Lung (tissue), 12 donors: Measurements from ENCODE around the gene SWI5. TPM values are rescaled to one million over a fixed set of nuclear protein-coding genes. Genes with fewer than 3 reads are reported as not detected.
A peak's percentile ranks its signal among the peaks of the same experiment; 100 is the strongest.

Experiments used
- ATAC-seq: fragments of 200-7000 bp; cut with Tn5 transposase; one replicate; pipeline ENCODE4 v1.9.1; 2020; ENCODE audit warnings: moderate number of reproducible peaks; ENCODE audit not compliant: insufficient read depth, low FRiP score
- DNase-seq, 3 donors: peaks; one replicate each; pipeline ENCODE4 v3.0.0-alpha.2; 2013 to 2017
- H3K27ac ChIP-seq, 2 donors: one replicate each; pipeline ENCODE4 v1.5.1; 2013; ENCODE audit warnings: mild to moderate bottlenecking in 2 of 2, moderate library complexity in 2 of 2, control low read depth in 1 of 2, inconsistent platforms in 1 of 2, low read depth in 1 of 2, low read length in 1 of 2
- H3K27me3 ChIP-seq, 3 donors: one replicate each; pipeline ENCODE4 v1.5.1; 2013; ENCODE audit warnings: low read length in 2 of 3; ENCODE audit not compliant: control insufficient read depth in 3 of 3, insufficient read depth in 3 of 3
- H3K36me3 ChIP-seq, 4 donors: one replicate each; pipeline ENCODE4 v1.5.1; 2013; ENCODE audit warnings: low read length in 4 of 4, mild to moderate bottlenecking in 1 of 4, moderate library complexity in 1 of 4; ENCODE audit not compliant: control insufficient read depth in 4 of 4, insufficient read depth in 4 of 4
- H3K4me1 ChIP-seq, 5 donors: one replicate each; pipeline ENCODE4 v1.5.1; 2013; ENCODE audit warnings: low read length in 5 of 5, mild to moderate bottlenecking in 2 of 5, moderate library complexity in 1 of 5; ENCODE audit not compliant: control insufficient read depth in 5 of 5, insufficient read depth in 5 of 5
- H3K4me3 ChIP-seq: one replicate; pipeline ENCODE4 v1.5.1; 2013; ENCODE audit warnings: mild to moderate bottlenecking, control low read depth, moderate library complexity
- H3K9ac ChIP-seq, 2 donors: one replicate each; pipeline ENCODE4 v1.5.1; 2013; ENCODE audit warnings: low read length in 2 of 2, control low read depth in 1 of 2; ENCODE audit not compliant: insufficient read depth in 1 of 2
- H3K9me3 ChIP-seq, 4 donors: one replicate each; pipeline ENCODE4 v1.5.1; 2013; ENCODE audit warnings: low read length in 3 of 4, mild to moderate bottlenecking in 1 of 4, moderate library complexity in 1 of 4; ENCODE audit not compliant: control insufficient read depth in 4 of 4, insufficient read depth in 3 of 4
- CTCF ChIP-seq: IDR thresholded peaks from 2 replicates; pipeline ENCODE4 v1.5.1; 2012; ENCODE audit warnings: mild to moderate bottlenecking; ENCODE audit errors: control extremely low read depth, extremely low read depth
- WGBS, 2 donors: extraction: QIAGEN DNeasy Blood & Tissue Kit; methylation state at CpG; one replicate each; pipeline ENCODE4 v1.1.7; 2013; 5-methylcytosine and 5-hydroxymethylcytosine counted together
- polyA plus RNA-seq, 2 donors: library from polyadenylated mRNA; stranded (reverse); fragments of 200-250 nt; gene quantifications; one replicate each; pipeline ENCODE4 v1.2.1, GENCODE V29; 2013
- total RNA-seq, 2 donors: library from RNA; depleted of rRNA in 1 of 2; stranded (reverse); fragments of >200 nt in 1 of 2; gene quantifications; one replicate each; pipeline ENCODE4 v1.2.1, GENCODE V29; 2014 to 2021
- donor health status: control.
- donor health status: control.
- donor health status: Bipolar disorder and iron deficiency.
- donor health status: healthy.
- donor health status: DM: yes; HTN: yes; CAD: no.

Gene SWI5
- total and polyA plus RNA-seq, 4 donors, result 19.6 to 28.4 (median 23.2) TPM

GRCh38 chr9:128249908-128250838 lies 25.9 kb upstream of the SWI5 start:
- no peak for TF ChIP-seq CTCF
- DNase-seq, result peak; percentile 60 to 88 (median 76)
- H3K9me3 ChIP-seq, result no peaks in the 10 kb centered on the region
- peaks cover 0 to 11% (median 2%) of the 10 kb centered on the region in 4 donors for H3K36me3 ChIP-seq
- H3K27me3 ChIP-seq, result no peaks in the 10 kb centered on the region
- 13 to 17% methylated on average over 62 to 81 of the region's 81 CpGs for WGBS, 2 donors
- H3K4me3 ChIP-seq, result no peak overlapping the region
- no peak overlapping the region for H3K27ac ChIP-seq
- H3K9ac ChIP-seq, result no peak overlapping the region
- H3K4me1 ChIP-seq, result peaks cover 0 to 20% (median 10%) of the 10 kb centered on the region in 5 donors
- peak; percentile 99 for ATAC-seq

GRCh38 chr9:128250839-128251731 lies 25.0 kb upstream of the SWI5 start:
- peaks cover 0 to 11% (median 3%) of the 10 kb centered on the region in 5 donors for H3K4me1 ChIP-seq
- 24 to 28% methylated on average over 41 to 43 of the region's 43 CpGs for WGBS, 2 donors
- H3K9ac ChIP-seq, result no peak overlapping the region
- no peak for DNase-seq
- H3K4me3 ChIP-seq, result no peak overlapping the region
- H3K9me3 ChIP-seq, result no peaks in the 10 kb centered on the region
- H3K27me3 ChIP-seq, result no peaks in the 10 kb centered on the region
- H3K27ac ChIP-seq, result no peak overlapping the region
- H3K36me3 ChIP-seq, result peaks cover 0 to 14% (median 2%) of the 10 kb centered on the region in 4 donors
- ATAC-seq, result peak; percentile 12
- no peak for TF ChIP-seq CTCF

- Histone ChIP-seq H3K4me3 (no peak overlapping the region), H3K9me3 (no peaks in the 10 kb centered on the region), H3K4me1 (peaks cover 0 to 4% (median under 1%) of the 10 kb centered on the region in 5 donors), H3K36me3 (peaks cover 0 to 14% (median 2%) of the 10 kb centered on the region in 4 donors), H3K9ac (no peak overlapping the region), H3K27me3 (no peaks in the 10 kb centered on the region), H3K27ac (no peak overlapping the region)
- no peak for TF ChIP-seq CTCF
- ATAC-seq, result no peak
- no peak for DNase-seq
- 77 to 89% methylated on average over 3 of the region's 3 CpGs for WGBS, 2 donors
Observed at GRCh38 chr9:128251732-128252100, 24.4 kb upstream of the SWI5 start.
